A549 (cell line): ENCODE measurements around the gene HOXA4. TPM values are rescaled to one million over a fixed set of nuclear protein-coding genes. Genes with fewer than 3 reads are reported as not detected.
A peak's percentile ranks its signal among the peaks of the same experiment; 100 is the strongest.

Experiments used
- ATAC-seq, 2 experiments: fragments of 200-7000 bp in 1 of 2; fragments of >200 bp in 1 of 2; cut with Nextera tagmentation in 1 of 2; cut with Tn5 transposase in 1 of 2; 3 replicates each; pipeline versions ENCODE4 v1.8.0 to v1.9.1; 2018 to 2020; ENCODE audit warnings: mild to moderate bottlenecking in 1 of 2, moderate library complexity in 1 of 2
- CTCF ChIA-PET: fragments of 300-600 bp; sonication (Branson Sonifier 250); formaldehyde crosslinking; extraction: SDS; loops from one replicate; lab custom pipeline; 2021; ENCODE audit warnings: antibody characterized with exemption, inconsistent platforms; lab: Yijun Ruan, JAX
- POLR2A ChIA-PET: fragments of 350-600 bp; formaldehyde crosslinking; extraction: SDS; loops from one replicate; lab custom pipeline; 2021; ENCODE audit warnings: antibody characterized with exemption, inconsistent platforms; lab: Yijun Ruan, JAX
- DNase-seq, 2 experiments: peaks; one replicate each; pipeline versions ENCODE4 v3.0.0 to v3.0.0-alpha.2; 2011 to 2016; ENCODE audit warnings: low read depth in 1 of 2, low spot score in 1 of 2
- FAIRE-seq: peaks from 2 replicates; lab custom pipeline; 2011; peaks lifted over from hg19 to GRCh38; lab: Jason Lieb, UNC
- H3K27ac ChIP-seq, 2 experiments: fragments of >200 bp; sonication (Bioruptor Twin); formaldehyde crosslinking; 3 replicates each; pipeline ENCODE4 v1.5.1; 2016 to 2017
- H3K4me1 ChIP-seq: fragments of >200 bp; sonication (Bioruptor Twin); formaldehyde crosslinking; 3 replicates; pipeline ENCODE4 v1.6.1; 2016
- H3K4me2 ChIP-seq: fragments of >200 bp; sonication (Bioruptor Twin); formaldehyde crosslinking; 3 replicates; pipeline ENCODE4 v1.6.1; 2016
- H3K4me3 ChIP-seq: fragments of >200 bp; sonication (Bioruptor Twin); formaldehyde crosslinking; 3 replicates; pipeline ENCODE4 v1.5.1; 2016
- H3K9me3 ChIP-seq: fragments of >200 bp; sonication (Bioruptor Twin); formaldehyde crosslinking; 3 replicates; pipeline ENCODE4 v1.6.1; 2016
- ATOH8 ChIP-seq: fragments of 250-450 bp; sonication (Bioruptor Pico); IDR thresholded peaks from 2 replicates; pipeline ENCODE4 v1.5.0; 2020; ENCODE audit warnings: low read depth, mild to moderate bottlenecking, moderate library complexity
- EHMT2 ChIP-seq: fragments of 200-600 bp; sonication (generic); IDR thresholded peaks from 2 replicates; pipeline ENCODE4 v1.6.1; 2016; ENCODE audit warnings: antibody characterized with exemption, low read depth, mild to moderate bottlenecking, moderate library complexity
- JUN ChIP-seq, 2 experiments: fragments of >200 bp; sonication (Bioruptor Twin); formaldehyde crosslinking; IDR thresholded peaks; 2 replicates in 1 of 2; 3 replicates in 1 of 2; pipeline ENCODE4 v1.6.1; 2016 to 2017
- KDM1A ChIP-seq: fragments of 200-600 bp; sonication (generic); IDR thresholded peaks from 2 replicates; pipeline ENCODE4 v1.6.1; 2016; ENCODE audit warnings: low read depth, mild to moderate bottlenecking
- KDM5A ChIP-seq: fragments of 200-600 bp; sonication (generic); IDR thresholded peaks from 2 replicates; pipeline ENCODE4 v1.6.1; 2016; ENCODE audit warnings: antibody characterized with exemption, mild to moderate bottlenecking
- MYC ChIP-seq: IDR thresholded peaks from 2 replicates; pipeline ENCODE4 v1.6.1; 2012; ENCODE audit warnings: mild to moderate bottlenecking, inconsistent platforms, low read length, improper control_type of control experiment, borderline replicate concordance
- NPAS2 ChIP-seq: fragments of 250-450 bp; sonication (Bioruptor Pico); IDR thresholded peaks from 2 replicates; pipeline ENCODE4 v1.8.0; 2022; ENCODE audit warnings: mild to moderate bottlenecking, moderate library complexity, borderline replicate concordance
- PBX3 ChIP-seq: IDR thresholded peaks from 2 replicates; pipeline ENCODE4 v1.6.1; 2012
- RNF2 ChIP-seq: fragments of 200-600 bp; sonication (generic); IDR thresholded peaks from 2 replicates; pipeline ENCODE4 v1.6.1; 2016; ENCODE audit warnings: low read depth, mild to moderate bottlenecking, antibody characterized with exemption, moderate library complexity, borderline replicate concordance
- WGBS: methylation state at CpG from one replicate; pipeline ENCODE4 v1.1.6; 2017; ENCODE audit errors: missing lambda C conversion rate; 5-methylcytosine and 5-hydroxymethylcytosine counted together
- polyA plus RNA-seq, 4 experiments: library from polyadenylated mRNA; depleted of rRNA in 3 of 4; stranded (reverse); fragments of >200 nt; fragmentation: RNase III in 1 of 4; extraction: RNeasy Plus Mini Kit Qiagen cat#74134 plus additional on column Dnase treatment in 1 of 4; gene quantifications; 2 replicates in 3 of 4; 3 replicates in 1 of 4; pipeline ENCODE4 v1.2.3, GENCODE V29; 2011 to 2017
- TF ChIP-seq, protein P1 (sequence below): fragments of 150-350 bp; IDR thresholded peaks from 2 replicates; pipeline ENCODE4 v1.6.1; 2014; ENCODE audit warnings: low read depth, mild to moderate bottlenecking, low read length
- TF ChIP-seq, protein P2 (sequence below): fragments of 200-600 bp; sonication (generic); IDR thresholded peaks from 2 replicates; pipeline ENCODE4 v1.6.1; 2016; ENCODE audit warnings: antibody characterized with exemption, mild to moderate bottlenecking, moderate library complexity

Gene HOXA4
- polyA plus RNA-seq, 2 of the 4 experiments (the other 2 are of a cell fraction), result 2.1 to 2.6 TPM

DNA sequence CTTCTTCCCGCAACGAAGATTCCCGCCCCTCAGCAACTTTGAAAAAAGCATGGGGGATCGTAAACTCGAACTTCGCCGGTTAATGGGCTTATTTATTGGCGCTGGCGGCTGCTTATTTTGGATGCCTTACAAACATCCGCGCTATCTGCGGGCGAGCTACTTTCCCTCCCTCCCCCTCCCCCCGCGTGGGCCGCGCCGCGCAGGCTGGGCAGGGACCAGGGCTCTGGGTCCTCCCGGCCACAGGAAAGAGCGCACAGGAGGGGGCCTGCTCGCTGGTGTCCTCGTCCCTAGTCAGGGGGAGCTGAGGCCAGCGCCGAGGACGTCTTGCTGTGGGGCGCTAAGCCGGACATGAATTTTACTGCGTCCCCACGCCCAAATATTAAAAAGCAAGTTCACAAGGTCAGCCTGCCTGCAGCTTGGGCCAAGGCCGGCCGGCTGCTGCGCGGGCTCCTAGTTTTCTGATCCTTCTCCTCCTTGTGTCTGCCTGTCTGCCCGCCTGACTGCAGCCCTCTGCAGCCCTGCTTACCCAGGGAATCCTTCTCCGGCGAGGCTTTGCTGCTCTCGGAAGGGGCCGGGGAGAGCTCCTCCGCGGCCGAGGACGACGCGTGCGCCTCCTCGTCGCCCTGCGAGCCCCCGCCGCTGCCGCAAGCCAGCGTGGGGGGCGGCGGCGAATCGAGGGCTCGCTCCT, 42.4 kb upstream of the HOXA4 start:
- H3K4me3 ChIP-seq, result peak overlapping the region; percentile 54
- no peak for FAIRE-seq

GRCh38 chr7:27172315-27172774, 41.8 kb upstream of the HOXA4 start:
- WGBS, result 78% methylated on average over 10 of the region's 10 CpGs
- H3K4me2 ChIP-seq, result peak overlapping the region; percentile 74
- H3K4me3 ChIP-seq, result peak overlapping the region; percentile 54
- H3K4me1 ChIP-seq, result peaks cover 4% of the 10 kb centered on the region; the same call in 1 of the 3 replicates
- FAIRE-seq (no peak), ATAC-seq (no peak), DNase-seq (no peak)
- no peak for TF ChIP-seq EHMT2
- no peak for TF ChIP-seq MYC
- TF ChIP-seq, protein P1, sequence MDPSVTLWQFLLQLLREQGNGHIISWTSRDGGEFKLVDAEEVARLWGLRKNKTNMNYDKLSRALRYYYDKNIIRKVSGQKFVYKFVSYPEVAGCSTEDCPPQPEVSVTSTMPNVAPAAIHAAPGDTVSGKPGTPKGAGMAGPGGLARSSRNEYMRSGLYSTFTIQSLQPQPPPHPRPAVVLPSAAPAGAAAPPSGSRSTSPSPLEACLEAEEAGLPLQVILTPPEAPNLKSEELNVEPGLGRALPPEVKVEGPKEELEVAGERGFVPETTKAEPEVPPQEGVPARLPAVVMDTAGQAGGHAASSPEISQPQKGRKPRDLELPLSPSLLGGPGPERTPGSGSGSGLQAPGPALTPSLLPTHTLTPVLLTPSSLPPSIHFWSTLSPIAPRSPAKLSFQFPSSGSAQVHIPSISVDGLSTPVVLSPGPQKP, result no peak
- TF ChIP-seq JUN (IDR thresholded peaks at IDR 0.05), result no peak
- no peak for TF ChIP-seq KDM5A
- TF ChIP-seq KDM1A, result no peak
- no peak for TF ChIP-seq PBX3
- TF ChIP-seq NPAS2 (CRISPR knock-in tag), result no peak
- H3K27ac ChIP-seq, result peak overlapping the region; percentile 88 to 90
- no peaks in the 10 kb centered on the region for H3K9me3 ChIP-seq
- CTCF ChIA-PET, result interaction anchor here (1.3 to 6.1 kb wide), 3 partner anchors 9 to 23 kb away, joined by 4 to 47 read pairs (median 5); no protein-coding TSS in a partner anchor
- POLR2A ChIA-PET, result interaction anchor here (1.1 kb wide), 1 partner anchor 58 kb away, joined by 4 read pairs; no protein-coding TSS in a partner anchor

More for the DNA sequence above, 42.4 kb upstream of the HOXA4 start:
- TF ChIP-seq ATOH8 (no peak), RNF2 (no peak), JUN (IDR thresholded peaks at IDR 0.05) (peak in 1 of 2 experiments; percentile 39; a peak in 1 of 5 replicates)
- ATAC-seq (peak; percentile 36 to 45; a peak in 5 of 6 replicates), DNase-seq (peak in 1 of 2 experiments; percentile 40)
- ChIA-PET POLR2A (interaction anchor here (1.1 kb wide), 1 partner anchor 59 kb away, joined by 4 read pairs; no protein-coding TSS in a partner anchor), CTCF (interaction anchor here (1.3 to 6.1 kb wide), 4 partner anchors 9 to 22 kb away, joined by 3 to 47 read pairs (median 4); no protein-coding TSS in a partner anchor)
- peak overlapping the region; percentile 88 to 90 for H3K27ac ChIP-seq
- H3K4me1 ChIP-seq, result peaks cover 4% of the 10 kb centered on the region; the same call in 1 of the 3 replicates
- H3K9me3 ChIP-seq, result no peaks in the 10 kb centered on the region
- H3K4me2 ChIP-seq, result peak overlapping the region; percentile 74
- 67% methylated on average over 32 of the region's 58 CpGs for WGBS

- no peak for TF ChIP-seq RNF2
- TF ChIP-seq, protein P2, sequence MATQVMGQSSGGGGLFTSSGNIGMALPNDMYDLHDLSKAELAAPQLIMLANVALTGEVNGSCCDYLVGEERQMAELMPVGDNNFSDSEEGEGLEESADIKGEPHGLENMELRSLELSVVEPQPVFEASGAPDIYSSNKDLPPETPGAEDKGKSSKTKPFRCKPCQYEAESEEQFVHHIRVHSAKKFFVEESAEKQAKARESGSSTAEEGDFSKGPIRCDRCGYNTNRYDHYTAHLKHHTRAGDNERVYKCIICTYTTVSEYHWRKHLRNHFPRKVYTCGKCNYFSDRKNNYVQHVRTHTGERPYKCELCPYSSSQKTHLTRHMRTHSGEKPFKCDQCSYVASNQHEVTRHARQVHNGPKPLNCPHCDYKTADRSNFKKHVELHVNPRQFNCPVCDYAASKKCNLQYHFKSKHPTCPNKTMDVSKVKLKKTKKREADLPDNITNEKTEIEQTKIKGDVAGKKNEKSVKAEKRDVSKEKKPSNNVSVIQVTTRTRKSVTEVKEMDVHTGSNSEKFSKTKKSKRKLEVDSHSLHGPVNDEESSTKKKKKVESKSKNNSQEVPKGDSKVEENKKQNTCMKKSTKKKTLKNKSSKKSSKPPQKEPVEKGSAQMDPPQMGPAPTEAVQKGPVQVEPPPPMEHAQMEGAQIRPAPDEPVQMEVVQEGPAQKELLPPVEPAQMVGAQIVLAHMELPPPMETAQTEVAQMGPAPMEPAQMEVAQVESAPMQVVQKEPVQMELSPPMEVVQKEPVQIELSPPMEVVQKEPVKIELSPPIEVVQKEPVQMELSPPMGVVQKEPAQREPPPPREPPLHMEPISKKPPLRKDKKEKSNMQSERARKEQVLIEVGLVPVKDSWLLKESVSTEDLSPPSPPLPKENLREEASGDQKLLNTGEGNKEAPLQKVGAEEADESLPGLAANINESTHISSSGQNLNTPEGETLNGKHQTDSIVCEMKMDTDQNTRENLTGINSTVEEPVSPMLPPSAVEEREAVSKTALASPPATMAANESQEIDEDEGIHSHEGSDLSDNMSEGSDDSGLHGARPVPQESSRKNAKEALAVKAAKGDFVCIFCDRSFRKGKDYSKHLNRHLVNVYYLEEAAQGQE, result no peak
- FAIRE-seq (no peak), ATAC-seq (no peak), DNase-seq (no peak)
- peak overlapping the region; percentile 74; the same call in 1 of the 3 replicates for H3K4me2 ChIP-seq
- POLR2A ChIA-PET, result no interaction called here
- H3K9me3 ChIP-seq, result no peaks in the 10 kb centered on the region
- peak overlapping the region in 1 of 2 experiments; percentile 90; a peak in 2 of 6 replicates for H3K27ac ChIP-seq
- CTCF ChIA-PET, result interaction anchor here (2.7 to 6.1 kb wide), 3 partner anchors 7 to 21 kb away, joined by 7 to 47 read pairs (median 33); no protein-coding TSS in a partner anchor
- H3K4me3 ChIP-seq, result no peak overlapping the region
- peaks cover 4% of the 10 kb centered on the region; the same call in 1 of the 3 replicates for H3K4me1 ChIP-seq
- WGBS, result 94% methylated on average over 30 of the region's 30 CpGs
These were observed 41.2 kb upstream of the HOXA4 start for GRCh38 chr7:27171637-27172314.
